SK-N-SH (cell line): ENCODE results near the gene PRR36. TPM values are rescaled to one million over a fixed set of nuclear protein-coding genes. Genes with fewer than 3 reads are reported as not detected.

ENCODE experiments used
- CTCF ChIA-PET: fragments of 300-600, 350-600 bp; formaldehyde crosslinking; extraction: SDS; loops from one replicate; lab custom pipeline; 2021; lab: Yijun Ruan, JAX
- POLR2A ChIA-PET: fragments of 350-600 bp; sonication (Branson Sonifier 250); formaldehyde crosslinking; extraction: SDS; loops from one replicate; lab custom pipeline; 2020; ENCODE audit warnings: antibody characterized with exemption, inconsistent platforms; lab: Yijun Ruan, JAX
- DNase-seq: peaks from one replicate; pipeline ENCODE4 v3.0.0; 2012
- H2AFZ ChIP-seq: fragments of 200-600 bp; sonication (generic); 2 replicates; pipeline ENCODE4 v1.8.1; 2016; ENCODE audit warnings: antibody characterized with exemption, mild to moderate bottlenecking, low read depth
- H3F3A ChIP-seq: fragments of 200-600 bp; sonication (generic); replicated peaks from 2 replicates; pipeline ENCODE3; 2016; ENCODE audit warnings: antibody characterized with exemption, mild to moderate bottlenecking; ENCODE audit not compliant: insufficient read depth
- H3K27ac ChIP-seq, 2 experiments: fragments of 200-500 bp in 1 of 2; fragments of 200-600 bp in 1 of 2; sonication (Bioruptor generic) in 1 of 2; sonication (generic), shearing (Covaris generic) in 1 of 2; 2 replicates each; pipeline versions ENCODE4 v1.5.1 to v1.6.1; 2014 to 2016; ENCODE audit warnings: low read depth in 2 of 2, inconsistent platforms in 1 of 2, low read length in 1 of 2, mild to moderate bottlenecking in 1 of 2, mixed read lengths in 1 of 2
- H3K27me3 ChIP-seq: fragments of 200-600 bp; sonication (generic), shearing (Covaris generic); 2 replicates; pipeline ENCODE4 v1.6.1; 2016; ENCODE audit warnings: mixed run types; ENCODE audit not compliant: insufficient read depth
- H3K36me3 ChIP-seq, 2 experiments: fragments of 200-500 bp in 1 of 2; fragments of 200-600 bp in 1 of 2; sonication (Bioruptor generic) in 1 of 2; sonication (generic) in 1 of 2; replicated peaks in 1 of 2; 2 replicates each; pipeline versions ENCODE3 to v1.5.1; 2014 to 2016; ENCODE audit warnings: low read length in 1 of 2, mild to moderate bottlenecking in 1 of 2; ENCODE audit not compliant: insufficient read depth in 2 of 2, control insufficient read depth in 1 of 2
- H3K4me1 ChIP-seq, 2 experiments: fragments of 200-500 bp in 1 of 2; fragments of 200-600 bp in 1 of 2; sonication (Bioruptor generic) in 1 of 2; sonication (generic), shearing (Covaris generic) in 1 of 2; 2 replicates each; pipeline versions ENCODE4 v1.5.1 to v1.6.1; 2014 to 2016; ENCODE audit warnings: low read depth in 1 of 2, low read length in 1 of 2, mixed run types in 1 of 2; ENCODE audit not compliant: insufficient read depth in 2 of 2, control insufficient read depth in 1 of 2
- H3K4me2 ChIP-seq: fragments of 200-600 bp; sonication (generic), shearing (Covaris generic); 2 replicates; pipeline ENCODE4 v1.6.1; 2017; ENCODE audit warnings: mixed run types
- H3K4me3 ChIP-seq, 2 experiments: fragments of 200-500 bp in 1 of 2; fragments of 200-600 bp in 1 of 2; sonication (Bioruptor generic) in 1 of 2; sonication (generic), shearing (Covaris generic) in 1 of 2; 2 replicates each; pipeline versions ENCODE4 v1.5.1 to v1.8.1; 2014 to 2016; ENCODE audit warnings: low read depth in 2 of 2, inconsistent platforms in 1 of 2, low read length in 1 of 2, mild to moderate bottlenecking in 1 of 2, mixed read lengths in 1 of 2, moderate library complexity in 1 of 2
- H3K79me2 ChIP-seq: fragments of 200-600 bp; sonication (generic); 2 replicates; pipeline ENCODE4 v1.8.1; 2017; ENCODE audit warnings: mild to moderate bottlenecking; ENCODE audit not compliant: insufficient read depth
- H3K9ac ChIP-seq: fragments of 200-600 bp; sonication (generic); 2 replicates; pipeline ENCODE4 v1.6.1; 2017; ENCODE audit warnings: mixed run types
- H3K9me2 ChIP-seq: fragments of 200-600 bp; sonication (generic); 2 replicates; pipeline ENCODE4 v1.6.1; 2017; ENCODE audit warnings: mixed run types
- H3K9me3 ChIP-seq: fragments of 200-600 bp; sonication (generic); 2 replicates; pipeline ENCODE4 v1.6.1; 2017; ENCODE audit warnings: mixed run types, mild to moderate bottlenecking, moderate library complexity
- H4K20me1 ChIP-seq: fragments of 200-600 bp; sonication (generic); 2 replicates; pipeline ENCODE4 v1.6.1; 2017; ENCODE audit warnings: mild to moderate bottlenecking, mixed run types; ENCODE audit not compliant: insufficient read depth
- EZH2phosphoT487 ChIP-seq: fragments of 200-600 bp; sonication (generic); IDR thresholded peaks from 2 replicates; pipeline ENCODE4 v1.6.1; 2017; ENCODE audit warnings: low read depth, mixed run types, mild to moderate bottlenecking, antibody characterized with exemption, moderate library complexity, borderline replicate concordance
- FOXJ3 ChIP-seq: sonication (generic); formaldehyde crosslinking; IDR thresholded peaks from 2 replicates; pipeline ENCODE4 v1.5.1; 2020; ENCODE audit warnings: mild to moderate bottlenecking, missing genetic modification reagents
- FOXM1 ChIP-seq: IDR thresholded peaks from 2 replicates; pipeline ENCODE4 v1.4.0; 2012; ENCODE audit warnings: low read depth, mild to moderate bottlenecking
- JUND ChIP-seq: IDR thresholded peaks from 2 replicates; pipeline ENCODE4 v1.4.0; 2012
- MEF2A ChIP-seq: IDR thresholded peaks from 2 replicates; pipeline ENCODE4 v1.4.0; 2012; ENCODE audit warnings: low read depth, borderline replicate concordance
- RAD21 ChIP-seq: IDR thresholded peaks from 2 replicates; pipeline ENCODE4 v1.6.1; 2012; ENCODE audit warnings: mild to moderate bottlenecking, low read length
- RCOR1 ChIP-seq: fragments of 150-350 bp; IDR thresholded peaks from 2 replicates; pipeline ENCODE4 v1.6.1; 2017; ENCODE audit warnings: antibody characterized with exemption, low read length
- RXRA ChIP-seq: IDR thresholded peaks from 2 replicates; pipeline ENCODE4 v1.4.0; 2012; ENCODE audit warnings: low read depth, mild to moderate bottlenecking, borderline replicate concordance
- SMC3 ChIP-seq: IDR thresholded peaks from 2 replicates; pipeline ENCODE4 v1.6.1; 2012; ENCODE audit warnings: low read depth, low read length, improper control_type of control experiment
- TAF1 ChIP-seq: IDR thresholded peaks from 2 replicates; pipeline ENCODE4 v1.6.1; 2012; ENCODE audit warnings: low read depth, mild to moderate bottlenecking, low read length, moderate library complexity, borderline replicate concordance
- WGBS: methylation state at CpG from one replicate; pipeline ENCODE4 v1.1.6; 2017; ENCODE audit warnings: low lambda C conversion rate; 5-methylcytosine and 5-hydroxymethylcytosine counted together
- polyA plus RNA-seq, 3 experiments: library from polyadenylated mRNA; depleted of rRNA; stranded (reverse); fragments of >200 nt; gene quantifications; 2 replicates each; pipeline ENCODE4 v1.2.3, GENCODE V29; 2012
- TF ChIP-seq, protein P1 (sequence below): fragments of 150-350 bp; IDR thresholded peaks from 2 replicates; pipeline ENCODE4 v1.6.1; 2016; ENCODE audit warnings: mild to moderate bottlenecking, low read depth, low read length
- TF ChIP-seq, protein P2 (sequence below): IDR thresholded peaks from 2 replicates; pipeline ENCODE4 v1.4.0; 2012; ENCODE audit warnings: low read depth, borderline replicate concordance

PRR36 gene
- polyA plus RNA-seq, 1 of the 3 experiments (the other 2 are of a cell fraction): 0.18 TPM

DNA sequence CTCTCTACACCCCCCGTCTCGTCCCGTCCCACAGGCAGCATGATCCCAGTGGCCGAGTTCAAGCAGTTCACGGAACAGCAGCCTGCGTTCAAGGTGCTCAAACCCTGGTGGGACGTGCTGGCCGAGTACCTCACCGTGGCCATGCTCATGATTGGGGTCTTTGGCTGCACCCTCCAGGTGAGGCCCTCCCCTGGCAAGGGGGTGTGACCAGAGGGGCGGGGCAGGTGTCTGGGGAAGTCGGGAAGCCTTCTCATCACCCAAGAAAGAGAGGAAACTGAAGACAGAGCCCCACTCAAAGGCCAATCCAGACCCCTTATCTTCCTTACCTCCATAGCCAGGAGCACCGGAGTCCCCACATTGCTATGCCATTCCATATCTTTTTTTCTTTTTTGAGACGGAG is 21.4 kb upstream of the PRR36 start:
- H3K4me3 ChIP-seq: no peak overlapping the region
- no peaks in the 10 kb centered on the region for H3K36me3 ChIP-seq
- 90% methylated on average over 10 of the region's 13 CpGs for WGBS
- H3F3A ChIP-seq: no peaks in the 10 kb centered on the region
- no peak overlapping the region for H3K27ac ChIP-seq
- no peaks in the 10 kb centered on the region for H3K79me2 ChIP-seq
- no peak overlapping the region for H3K4me2 ChIP-seq
- no peak for DNase-seq
- H3K27me3 ChIP-seq: no peaks in the 10 kb centered on the region
- no peak for TF ChIP-seq FOXM1
- no peak for TF ChIP-seq JUND
- no peak for TF ChIP-seq RCOR1
- TF ChIP-seq FOXJ3 (CRISPR knock-in tag): no peak
- TF ChIP-seq MEF2A: no peak
- H3K9me3 ChIP-seq: no peaks in the 10 kb centered on the region
- no peak overlapping the region for H2AFZ ChIP-seq
- CTCF ChIA-PET: no interaction called here
- no peak overlapping the region for H3K9ac ChIP-seq
- no peaks in the 10 kb centered on the region for H4K20me1 ChIP-seq
- no peaks in the 10 kb centered on the region for H3K4me1 ChIP-seq
- no peaks in the 10 kb centered on the region for H3K9me2 ChIP-seq
- POLR2A ChIA-PET: no interaction called here

DNA sequence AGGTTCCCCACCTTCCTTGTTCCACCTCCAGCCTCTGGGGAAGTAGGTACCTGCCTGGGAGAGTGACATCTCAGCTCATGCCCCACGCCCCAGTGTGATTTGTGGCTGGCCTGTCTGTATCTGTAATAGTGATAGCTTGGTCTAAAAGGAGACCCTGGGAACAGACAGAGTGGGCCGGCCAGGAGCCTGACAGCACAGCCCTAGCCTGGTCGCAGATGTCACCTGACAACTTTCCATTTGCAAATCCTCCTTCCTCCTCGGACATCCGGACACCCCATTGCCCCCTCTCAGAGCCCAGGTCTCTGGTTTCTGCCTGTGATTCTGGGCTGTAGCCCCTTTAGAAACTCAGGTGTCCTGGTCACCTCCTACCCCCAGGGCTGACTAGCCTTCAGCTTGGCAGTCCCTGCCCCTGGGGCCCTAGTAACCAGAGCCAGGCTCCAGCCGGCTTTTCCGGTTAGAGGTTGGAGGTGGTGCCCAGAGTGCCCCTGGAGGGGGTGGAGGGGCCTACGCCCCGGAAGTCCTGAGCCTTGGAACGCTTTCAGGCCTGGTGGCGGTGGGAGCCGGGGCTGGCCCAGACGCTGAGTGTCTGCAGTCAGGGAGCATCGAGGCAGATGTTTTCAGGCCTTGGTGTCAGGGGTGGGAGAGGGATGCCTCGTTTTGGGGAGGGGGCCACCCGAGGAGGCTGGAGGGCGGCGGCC is 20.6 kb upstream of the PRR36 start:
- TF ChIP-seq EZH2phosphoT487 (no peak), TAF1 (no peak), RAD21 (no peak), FOXJ3 (CRISPR knock-in tag) (no peak), RXRA (no peak), RCOR1 (no peak), SMC3 (no peak)
- TF ChIP-seq, protein P1, sequence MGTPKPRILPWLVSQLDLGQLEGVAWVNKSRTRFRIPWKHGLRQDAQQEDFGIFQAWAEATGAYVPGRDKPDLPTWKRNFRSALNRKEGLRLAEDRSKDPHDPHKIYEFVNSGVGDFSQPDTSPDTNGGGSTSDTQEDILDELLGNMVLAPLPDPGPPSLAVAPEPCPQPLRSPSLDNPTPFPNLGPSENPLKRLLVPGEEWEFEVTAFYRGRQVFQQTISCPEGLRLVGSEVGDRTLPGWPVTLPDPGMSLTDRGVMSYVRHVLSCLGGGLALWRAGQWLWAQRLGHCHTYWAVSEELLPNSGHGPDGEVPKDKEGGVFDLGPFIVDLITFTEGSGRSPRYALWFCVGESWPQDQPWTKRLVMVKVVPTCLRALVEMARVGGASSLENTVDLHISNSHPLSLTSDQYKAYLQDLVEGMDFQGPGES: no peak
- TF ChIP-seq, protein P2, sequence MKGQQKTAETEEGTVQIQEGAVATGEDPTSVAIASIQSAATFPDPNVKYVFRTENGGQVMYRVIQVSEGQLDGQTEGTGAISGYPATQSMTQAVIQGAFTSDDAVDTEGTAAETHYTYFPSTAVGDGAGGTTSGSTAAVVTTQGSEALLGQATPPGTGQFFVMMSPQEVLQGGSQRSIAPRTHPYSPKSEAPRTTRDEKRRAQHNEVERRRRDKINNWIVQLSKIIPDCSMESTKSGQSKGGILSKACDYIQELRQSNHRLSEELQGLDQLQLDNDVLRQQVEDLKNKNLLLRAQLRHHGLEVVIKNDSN: no peak
- no peaks in the 10 kb centered on the region for H3K36me3 ChIP-seq
- H3K4me3 ChIP-seq: no peak overlapping the region
- no peaks in the 10 kb centered on the region for H3K79me2 ChIP-seq
- H3F3A ChIP-seq: no peaks in the 10 kb centered on the region
- no peaks in the 10 kb centered on the region for H3K4me1 ChIP-seq
- no peaks in the 10 kb centered on the region for H3K27me3 ChIP-seq
- H3K4me2 ChIP-seq: no peak overlapping the region
- H3K9ac ChIP-seq: no peak overlapping the region
- no peak for DNase-seq
- H3K9me2 ChIP-seq: no peaks in the 10 kb centered on the region
- CTCF ChIA-PET: no interaction called here
- no peak overlapping the region for H2AFZ ChIP-seq
- H4K20me1 ChIP-seq: no peaks in the 10 kb centered on the region
- POLR2A ChIA-PET: no interaction called here
- no peaks in the 10 kb centered on the region for H3K9me3 ChIP-seq
- 77% methylated on average over 14 of the region's 18 CpGs for WGBS
- H3K27ac ChIP-seq: no peak overlapping the region
